ENCODE measurements around the gene WFDC2.

DNA sequence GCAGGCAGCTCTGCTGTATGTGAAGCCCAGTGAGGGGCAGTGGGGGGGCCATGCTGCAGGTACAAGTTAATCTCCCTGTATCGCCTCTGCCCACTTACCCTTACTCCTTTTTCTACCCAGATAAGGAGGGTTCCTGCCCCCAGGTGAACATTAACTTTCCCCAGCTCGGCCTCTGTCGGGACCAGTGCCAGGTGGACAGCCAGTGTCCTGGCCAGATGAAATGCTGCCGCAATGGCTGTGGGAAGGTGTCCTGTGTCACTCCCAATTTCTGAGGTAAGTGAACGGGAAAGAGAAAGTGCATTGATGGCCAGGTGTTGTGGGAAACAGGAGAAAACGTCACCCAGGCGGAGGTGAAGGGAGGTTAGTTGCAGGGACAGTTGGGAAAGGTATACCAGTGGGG is 10.3 kb downstream of the WFDC2 start:
- TF ChIP-seq, protein P1, sequence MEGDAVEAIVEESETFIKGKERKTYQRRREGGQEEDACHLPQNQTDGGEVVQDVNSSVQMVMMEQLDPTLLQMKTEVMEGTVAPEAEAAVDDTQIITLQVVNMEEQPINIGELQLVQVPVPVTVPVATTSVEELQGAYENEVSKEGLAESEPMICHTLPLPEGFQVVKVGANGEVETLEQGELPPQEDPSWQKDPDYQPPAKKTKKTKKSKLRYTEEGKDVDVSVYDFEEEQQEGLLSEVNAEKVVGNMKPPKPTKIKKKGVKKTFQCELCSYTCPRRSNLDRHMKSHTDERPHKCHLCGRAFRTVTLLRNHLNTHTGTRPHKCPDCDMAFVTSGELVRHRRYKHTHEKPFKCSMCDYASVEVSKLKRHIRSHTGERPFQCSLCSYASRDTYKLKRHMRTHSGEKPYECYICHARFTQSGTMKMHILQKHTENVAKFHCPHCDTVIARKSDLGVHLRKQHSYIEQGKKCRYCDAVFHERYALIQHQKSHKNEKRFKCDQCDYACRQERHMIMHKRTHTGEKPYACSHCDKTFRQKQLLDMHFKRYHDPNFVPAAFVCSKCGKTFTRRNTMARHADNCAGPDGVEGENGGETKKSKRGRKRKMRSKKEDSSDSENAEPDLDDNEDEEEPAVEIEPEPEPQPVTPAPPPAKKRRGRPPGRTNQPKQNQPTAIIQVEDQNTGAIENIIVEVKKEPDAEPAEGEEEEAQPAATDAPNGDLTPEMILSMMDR (IDR thresholded peaks at IDR 0.05) = no peak
- no peak for TF ChIP-seq POLR2A (IDR thresholded peaks at IDR 0.05)

Data from testis (tissue), 2 donors.